ENCODE data around the gene MUC20. TPM values are rescaled to one million over a fixed set of nuclear protein-coding genes. Genes with fewer than 3 reads are reported as not detected.
"Not testable (repeated sequence)": the region's sequence is repeated elsewhere in the genome, so short reads cannot be mapped to it uniquely, and the experiment has no call there.

MUC20 gene
- total RNA-seq, 1 donor from 2014 or later = 23.8 TPM

DNA sequence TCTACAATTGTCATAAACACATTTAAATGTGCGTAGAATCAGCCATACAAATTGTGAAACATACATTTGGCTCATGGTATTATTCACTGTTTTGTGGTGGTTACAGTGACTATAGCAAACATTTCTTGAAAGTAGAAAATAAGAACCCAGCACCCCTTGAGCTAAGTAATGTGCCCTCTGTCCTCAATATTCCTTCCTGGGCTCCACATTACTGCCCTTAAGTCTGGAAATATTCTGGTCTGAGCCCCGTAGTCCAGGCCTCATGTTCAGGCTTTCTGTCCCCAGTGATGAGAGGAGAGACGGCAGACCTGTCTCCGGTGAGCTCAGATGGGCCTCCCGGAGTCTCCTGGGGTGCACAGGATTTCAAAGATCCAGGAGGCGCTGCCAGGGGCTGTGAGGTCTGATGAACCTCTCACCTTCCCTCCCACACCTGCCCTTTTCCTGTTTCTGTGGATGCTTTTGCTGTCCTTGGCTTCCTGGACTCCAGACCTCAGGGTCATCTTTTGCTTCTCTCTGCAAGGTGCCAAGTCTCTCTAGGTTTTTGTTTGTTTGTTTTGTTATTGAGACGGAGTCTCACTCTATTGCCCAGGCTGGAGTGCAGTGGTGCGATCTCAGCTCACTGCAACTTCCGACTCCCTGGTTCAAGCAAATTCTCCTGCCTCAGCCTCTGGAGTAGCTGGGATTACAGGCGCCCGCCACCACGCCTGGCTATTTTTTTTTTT, 8.8 kb upstream of the MUC20 start:
- no peaks in the 10 kb centered on the region for H3K9me3 ChIP-seq
- H3K27ac ChIP-seq = no peak overlapping the region
- H3K36me3 ChIP-seq = peaks cover 0 to 38% of the 10 kb centered on the region in 2 donors
- no peak for DNase-seq (ENCODE audit: extremely low spot score in 2 of 2)
- intact Hi-C loops (cut with DNase I) = no loop called here
- no peaks in the 10 kb centered on the region for H3K27me3 ChIP-seq
- no peak overlapping the region for H3K4me3 ChIP-seq
- H3K4me1 ChIP-seq = no peaks in the 10 kb centered on the region
- TF ChIP-seq, protein P1, sequence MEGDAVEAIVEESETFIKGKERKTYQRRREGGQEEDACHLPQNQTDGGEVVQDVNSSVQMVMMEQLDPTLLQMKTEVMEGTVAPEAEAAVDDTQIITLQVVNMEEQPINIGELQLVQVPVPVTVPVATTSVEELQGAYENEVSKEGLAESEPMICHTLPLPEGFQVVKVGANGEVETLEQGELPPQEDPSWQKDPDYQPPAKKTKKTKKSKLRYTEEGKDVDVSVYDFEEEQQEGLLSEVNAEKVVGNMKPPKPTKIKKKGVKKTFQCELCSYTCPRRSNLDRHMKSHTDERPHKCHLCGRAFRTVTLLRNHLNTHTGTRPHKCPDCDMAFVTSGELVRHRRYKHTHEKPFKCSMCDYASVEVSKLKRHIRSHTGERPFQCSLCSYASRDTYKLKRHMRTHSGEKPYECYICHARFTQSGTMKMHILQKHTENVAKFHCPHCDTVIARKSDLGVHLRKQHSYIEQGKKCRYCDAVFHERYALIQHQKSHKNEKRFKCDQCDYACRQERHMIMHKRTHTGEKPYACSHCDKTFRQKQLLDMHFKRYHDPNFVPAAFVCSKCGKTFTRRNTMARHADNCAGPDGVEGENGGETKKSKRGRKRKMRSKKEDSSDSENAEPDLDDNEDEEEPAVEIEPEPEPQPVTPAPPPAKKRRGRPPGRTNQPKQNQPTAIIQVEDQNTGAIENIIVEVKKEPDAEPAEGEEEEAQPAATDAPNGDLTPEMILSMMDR (IDR thresholded peaks at IDR 0.05) = no peak
- no peak for TF ChIP-seq POLR2AphosphoS5 (IDR thresholded peaks at IDR 0.05; ENCODE audit: insufficient read depth in 1 of 2, low read depth in 1 of 2)
- TF ChIP-seq POLR2A (IDR thresholded peaks at IDR 0.05) = no peak

DNA sequence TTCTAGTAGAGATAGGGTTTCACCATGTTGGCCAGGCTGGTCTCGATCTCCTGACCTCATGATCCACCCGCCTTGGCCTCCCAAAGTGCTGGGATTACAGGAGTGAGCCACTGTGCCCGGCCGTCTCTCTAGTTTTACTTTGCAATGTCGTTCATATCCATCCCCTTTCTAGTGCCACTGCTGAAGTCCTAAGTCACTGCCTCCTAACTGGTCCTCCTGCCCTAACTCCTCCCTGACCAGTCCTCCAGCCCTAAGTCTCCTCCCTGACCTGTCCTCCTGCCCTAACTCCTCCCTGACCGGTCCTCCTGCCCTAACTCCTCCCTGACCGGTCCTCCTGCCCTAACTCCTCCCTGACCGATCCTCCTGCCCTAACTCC, 8.3 kb upstream of the MUC20 start:
- H3K4me3 ChIP-seq; H3K4me1 ChIP-seq; DNase-seq (ENCODE audit: extremely low spot score in 2 of 2); intact Hi-C loops (cut with DNase I); H3K27ac ChIP-seq; H3K27me3 ChIP-seq; H3K9me3 ChIP-seq: not testable (repeated sequence)
- peaks cover 0 to 38% of the 10 kb centered on the region in 2 donors for H3K36me3 ChIP-seq

DNA sequence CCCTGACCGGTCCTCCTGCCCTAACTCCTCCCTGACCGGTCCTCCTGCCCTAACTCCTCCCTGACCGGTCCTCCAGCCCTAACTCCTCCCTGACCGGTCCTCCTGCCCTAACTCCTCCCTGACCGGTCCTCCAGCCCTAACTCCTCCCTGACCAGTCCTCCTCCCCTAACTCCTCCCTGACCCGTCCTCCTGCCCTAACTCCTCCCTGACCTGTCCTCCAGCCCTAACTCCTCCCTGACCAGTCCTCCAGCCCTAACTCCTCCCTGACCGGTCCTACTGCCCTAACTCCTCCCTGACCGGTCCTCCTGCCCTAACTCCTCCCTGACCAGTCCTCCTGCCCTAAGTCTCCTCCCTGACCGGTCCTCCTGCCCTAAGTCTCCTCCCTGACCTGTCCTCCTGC, 7.6 kb upstream of the MUC20 start:
- intact Hi-C loops (cut with DNase I); H3K27me3 ChIP-seq; H3K4me1 ChIP-seq; H3K4me3 ChIP-seq; H3K27ac ChIP-seq; DNase-seq (ENCODE audit: extremely low spot score in 2 of 2); H3K9me3 ChIP-seq: not testable (repeated sequence)
- H3K36me3 ChIP-seq = peaks cover 0 to 35% of the 10 kb centered on the region in 2 donors

DNA sequence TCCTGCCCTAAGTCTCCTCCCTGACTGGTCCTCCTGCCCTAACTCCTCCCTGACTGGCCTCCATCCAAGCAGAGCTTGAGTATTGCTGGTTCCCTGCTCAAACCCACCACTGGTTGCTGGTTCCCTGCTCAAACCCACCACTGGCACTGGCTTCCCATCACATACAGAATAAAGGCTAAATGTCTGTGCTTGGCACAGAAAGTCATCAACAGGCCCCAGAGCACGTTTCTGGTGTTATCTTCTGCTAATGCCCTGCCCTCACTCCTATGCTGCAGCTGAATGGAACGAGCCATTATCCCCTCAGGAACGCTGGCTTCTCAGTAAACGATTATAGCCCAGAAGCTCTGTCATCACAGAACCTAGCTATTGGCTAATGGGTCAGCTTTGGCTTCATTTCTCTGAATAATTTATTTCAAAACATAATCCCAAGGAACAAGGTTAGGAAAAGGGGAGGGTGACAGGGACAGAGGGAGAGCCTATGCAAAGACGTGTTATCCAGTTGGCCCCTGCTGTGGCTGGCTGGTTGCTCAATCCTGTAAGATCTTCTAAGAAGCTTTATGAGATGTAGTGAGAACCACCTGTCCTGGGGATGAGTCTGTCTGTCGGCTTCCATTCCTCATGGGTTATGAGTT, 6.3 kb upstream of the MUC20 start:
- no peak for TF ChIP-seq POLR2A (IDR thresholded peaks at IDR 0.05)
- TF ChIP-seq, protein P1 (IDR thresholded peaks at IDR 0.05) = no peak
- TF ChIP-seq POLR2AphosphoS5 (IDR thresholded peaks at IDR 0.05; ENCODE audit: insufficient read depth in 1 of 2, low read depth in 1 of 2) = no peak
- no peaks in the 10 kb centered on the region for H3K9me3 ChIP-seq
- intact Hi-C loops (cut with DNase I) = no loop called here
- no peaks in the 10 kb centered on the region for H3K4me1 ChIP-seq
- H3K27me3 ChIP-seq = no peaks in the 10 kb centered on the region
- H3K36me3 ChIP-seq = peaks cover 0 to 24% of the 10 kb centered on the region in 2 donors
- no peak for DNase-seq (ENCODE audit: extremely low spot score in 2 of 2)
- no peak overlapping the region for H3K4me3 ChIP-seq
- no peak overlapping the region for H3K27ac ChIP-seq

DNA sequence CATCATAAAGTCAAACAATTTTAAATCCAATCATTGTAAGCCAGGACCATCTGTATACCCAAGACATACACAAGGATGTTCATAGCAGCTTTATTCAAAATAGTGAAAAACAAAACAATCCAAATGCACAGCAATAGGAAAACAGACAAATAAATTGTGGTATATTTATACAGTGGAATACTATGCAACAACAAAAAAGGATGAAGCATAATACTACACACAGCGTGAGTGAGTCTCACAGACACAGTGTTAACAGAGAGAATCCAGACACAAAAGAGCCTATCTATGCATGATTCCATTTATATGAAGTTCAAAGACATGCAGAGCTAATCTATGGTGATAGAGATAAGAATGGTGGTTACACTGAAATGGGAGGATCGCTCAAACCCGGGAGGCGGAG, 5.6 kb upstream of the MUC20 start:
- no peak overlapping the region for H3K4me3 ChIP-seq
- H3K36me3 ChIP-seq = peaks cover 0 to 24% of the 10 kb centered on the region in 2 donors
- no peaks in the 10 kb centered on the region for H3K27me3 ChIP-seq
- intact Hi-C loops (cut with DNase I) = no loop called here
- no peaks in the 10 kb centered on the region for H3K4me1 ChIP-seq
- H3K9me3 ChIP-seq = no peaks in the 10 kb centered on the region
- TF ChIP-seq, protein P1 (IDR thresholded peaks at IDR 0.05) = no peak
- TF ChIP-seq POLR2A (IDR thresholded peaks at IDR 0.05) = no peak
- no peak for TF ChIP-seq POLR2AphosphoS5 (IDR thresholded peaks at IDR 0.05; ENCODE audit: insufficient read depth in 1 of 2, low read depth in 1 of 2)
- no peak for DNase-seq (ENCODE audit: extremely low spot score in 2 of 2)
- no peak overlapping the region for H3K27ac ChIP-seq

DNA sequence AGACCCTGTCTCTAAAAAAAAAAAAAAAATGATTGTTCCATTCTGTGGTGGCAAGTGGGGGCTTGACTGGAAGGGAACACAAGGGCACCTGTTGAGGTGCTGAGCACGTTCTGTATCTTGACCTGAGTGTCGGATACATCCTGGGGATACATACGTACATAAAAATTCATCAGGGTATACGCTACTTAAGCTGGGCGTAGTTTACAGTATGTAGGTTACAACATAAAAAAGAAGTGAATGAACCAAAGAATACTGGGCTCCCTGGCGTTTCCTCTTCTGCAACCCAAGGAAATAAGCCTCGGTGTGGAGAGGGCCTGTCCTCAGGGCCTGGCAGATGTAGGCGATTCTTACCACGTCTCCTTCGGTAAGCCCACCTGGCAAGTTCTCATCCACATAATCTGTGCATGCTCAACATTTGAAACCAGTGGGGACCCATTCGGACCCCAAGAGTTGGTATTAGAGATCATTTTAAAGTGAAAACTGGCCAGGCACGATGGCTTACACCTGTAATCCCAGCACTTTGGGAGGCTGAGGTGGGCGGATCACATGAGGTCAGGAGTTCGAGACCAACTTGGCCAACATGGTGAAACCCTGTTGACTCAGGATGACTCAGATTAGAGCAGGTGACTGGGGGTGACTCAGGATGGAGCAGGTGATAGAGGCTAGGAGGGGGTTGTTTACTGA, 5.1 kb upstream of the MUC20 start:
- DNase-seq (ENCODE audit: extremely low spot score in 2 of 2) = no peak
- Histone ChIP-seq H3K36me3 (peaks cover 0 to 24% of the 10 kb centered on the region in 2 donors), H3K27ac (no peak overlapping the region), H3K4me3 (no peak overlapping the region), H3K27me3 (no peaks in the 10 kb centered on the region), H3K9me3 (no peaks in the 10 kb centered on the region), H3K4me1 (no peaks in the 10 kb centered on the region)
- intact Hi-C loops (cut with DNase I) = no loop called here
- TF ChIP-seq POLR2AphosphoS5 (IDR thresholded peaks at IDR 0.05; ENCODE audit: insufficient read depth in 1 of 2, low read depth in 1 of 2) (no peak), POLR2A (IDR thresholded peaks at IDR 0.05) (no peak)
- TF ChIP-seq, protein P1 (IDR thresholded peaks at IDR 0.05) = no peak

All from vagina (tissue), 2 donors.